Natural killer cell (primary cell): ENCODE results near the gene ABCC4. TPM values are rescaled to one million over a fixed set of nuclear protein-coding genes. Genes with fewer than 3 reads are reported as not detected.

Experiments
- ATAC-seq, 3 donors: fragments of 150-1000 bp in 2 of 3; fragments of 200-7000 bp in 1 of 3; cut with Tn5 transposase; 1 replicate in 1 of 3; 2 replicates in 2 of 3; pipeline ENCODE4 v1.10.0; 2021; ENCODE audit warnings: mild to moderate bottlenecking in 2 of 3, moderate library complexity in 2 of 3
- DNase-seq, 2 donors: peaks; one replicate each; pipeline versions ENCODE4 v3.0.0 to v3.0.0-alpha.2; 2013 to 2021; ENCODE audit warnings: mixed read lengths in 1 of 2
- H3K27ac ChIP-seq: one replicate; pipeline ENCODE4 v1.5.1; 2013; ENCODE audit warnings: mild to moderate bottlenecking, low read length
- H3K27me3 ChIP-seq: one replicate; pipeline ENCODE4 v1.6.1; 2013; ENCODE audit warnings: low read length; ENCODE audit not compliant: control insufficient read depth, insufficient read depth
- H3K36me3 ChIP-seq: one replicate; pipeline ENCODE4 v1.6.1; 2013; ENCODE audit warnings: low read length; ENCODE audit not compliant: control insufficient read depth, insufficient read depth
- H3K4me1 ChIP-seq: one replicate; pipeline ENCODE4 v1.6.1; 2013; ENCODE audit warnings: low read length; ENCODE audit not compliant: control insufficient read depth, insufficient read depth
- H3K4me3 ChIP-seq: one replicate; pipeline ENCODE4 v1.5.1; 2013; ENCODE audit warnings: low read length
- H3K9me3 ChIP-seq: one replicate; pipeline ENCODE4 v1.6.1; 2013; ENCODE audit warnings: low read length; ENCODE audit not compliant: control insufficient read depth, insufficient read depth
- H3K27ac Mint-ChIP-seq, 2 donors: one replicate each; pipeline ENCODE4 v1.8.0; 2022; ENCODE audit warnings: mild to moderate bottlenecking in 2 of 2, mixed read lengths in 2 of 2, moderate library complexity in 1 of 2
- H3K27me3 Mint-ChIP-seq, 2 donors: one replicate each; pipeline ENCODE4 v1.8.0; 2022; ENCODE audit warnings: low read depth in 2 of 2, mixed read lengths in 2 of 2
- H3K36me3 Mint-ChIP-seq: one replicate; pipeline ENCODE4 v1.8.0; 2022; ENCODE audit warnings: mixed read lengths
- H3K4me1 Mint-ChIP-seq, 2 donors: one replicate each; pipeline ENCODE4 v1.8.0; 2022; ENCODE audit warnings: mixed read lengths in 2 of 2
- H3K4me3 Mint-ChIP-seq: one replicate; pipeline ENCODE4 v1.8.0; 2022; ENCODE audit warnings: mild to moderate bottlenecking, moderate library complexity, mixed read lengths
- H3K9me3 Mint-ChIP-seq, 2 donors: one replicate each; pipeline ENCODE4 v1.8.0; 2022; ENCODE audit warnings: mixed read lengths in 2 of 2
- CTCF ChIP-seq: fragments of 200-600 bp; IDR thresholded peaks from one replicate; pipeline ENCODE4 v1.8.0; 2022; ENCODE audit warnings: antibody characterized with exemption
- WGBS: methylation state at CpG from one replicate; pipeline ENCODE4 v1.1.7; 2013; ENCODE audit warnings: missing lambda C conversion rate; ENCODE audit not compliant: insufficient coverage; 5-methylcytosine and 5-hydroxymethylcytosine counted together
- intact Hi-C: fragments of 100-400 bp; cut with micrococcal nuclease; formaldehyde crosslinking; loops from one replicate; pipeline ENCODE4 v1.14.2; 2022
- total RNA-seq, 4 donors: library from RNA; stranded (reverse); fragments of 120-200 nt in 1 of 4; gene quantifications; one replicate each; pipeline versions ENCODE4 v1.2.3 to v1.2.4, GENCODE V29; 2013 to 2022

Gene ABCC4
- total RNA-seq, 3 donors from 2014 or later (not counting 1 experiment from before 2014, with no cell fraction given), result 4.8 to 10.3 (median 6.5) TPM

GRCh38 chr13:95059306-95059705, 241.9 kb downstream of the ABCC4 start:
- Mint-ChIP-seq H3K27ac (no peak overlapping the region), H3K36me3 (peaks cover 6% of the 10 kb centered on the region), H3K4me1 (no peaks in the 10 kb centered on the region), H3K9me3 (no peaks in the 10 kb centered on the region), H3K27me3 (no peaks in the 10 kb centered on the region), H3K4me3 (no peak overlapping the region)
- Histone ChIP-seq H3K9me3 (no peaks in the 10 kb centered on the region), H3K4me3 (no peak overlapping the region), H3K36me3 (no peaks in the 10 kb centered on the region), H3K27ac (no peak overlapping the region), H3K4me1 (no peaks in the 10 kb centered on the region), H3K27me3 (no peaks in the 10 kb centered on the region)
- no peak for DNase-seq
- intact Hi-C loops, result no loop called here
- ATAC-seq, result no peak
- no peak for TF ChIP-seq CTCF
- WGBS, result 93% methylated on average over 8 of the region's 8 CpGs

- H3K27ac Mint-ChIP-seq, result no peak overlapping the region
- H3K9me3 Mint-ChIP-seq, result no peaks in the 10 kb centered on the region
- Histone ChIP-seq H3K27ac (no peak overlapping the region), H3K9me3 (no peaks in the 10 kb centered on the region), H3K36me3 (no peaks in the 10 kb centered on the region), H3K4me1 (no peaks in the 10 kb centered on the region), H3K4me3 (no peak overlapping the region), H3K27me3 (no peaks in the 10 kb centered on the region)
- H3K36me3 Mint-ChIP-seq, result peaks cover 6% of the 10 kb centered on the region
- TF ChIP-seq CTCF, result no peak
- H3K4me3 Mint-ChIP-seq, result no peak overlapping the region
- WGBS, result 91% methylated on average over 7 of the region's 7 CpGs
- ATAC-seq (no peak), DNase-seq (no peak)
- intact Hi-C loops, result no loop called here
- no peaks in the 10 kb centered on the region for H3K4me1 Mint-ChIP-seq
- no peaks in the 10 kb centered on the region for H3K27me3 Mint-ChIP-seq
Measured at GRCh38 chr13:95058680-95059079, 242.6 kb downstream of the ABCC4 start.

GRCh38 chr13:95056266-95056665, 245.0 kb downstream of the ABCC4 start:
- no peak overlapping the region for H3K4me3 ChIP-seq
- H3K4me3 Mint-ChIP-seq, result no peak overlapping the region
- no peak overlapping the region for H3K27ac Mint-ChIP-seq
- no peaks in the 10 kb centered on the region for H3K4me1 ChIP-seq
- intact Hi-C loops, result no loop called here
- no peaks in the 10 kb centered on the region for H3K9me3 Mint-ChIP-seq
- no peaks in the 10 kb centered on the region for H3K27me3 Mint-ChIP-seq
- H3K9me3 ChIP-seq, result no peaks in the 10 kb centered on the region
- no peak overlapping the region for H3K27ac ChIP-seq
- 85% methylated on average over 1 of the region's 1 CpG for WGBS
- TF ChIP-seq CTCF, result no peak
- H3K27me3 ChIP-seq, result no peaks in the 10 kb centered on the region
- DNase-seq (no peak), ATAC-seq (no peak)
- H3K36me3 ChIP-seq, result no peaks in the 10 kb centered on the region
- H3K4me1 Mint-ChIP-seq, result no peaks in the 10 kb centered on the region
- H3K36me3 Mint-ChIP-seq, result no peaks in the 10 kb centered on the region

GRCh38 chr13:95050800-95051615, 250.2 kb downstream of the ABCC4 start:
- ATAC-seq (no peak), DNase-seq (no peak)
- no peak overlapping the region for H3K27ac Mint-ChIP-seq
- no peaks in the 10 kb centered on the region for H3K27me3 ChIP-seq
- H3K9me3 Mint-ChIP-seq, result no peaks in the 10 kb centered on the region
- intact Hi-C loops, result no loop called here
- H3K36me3 Mint-ChIP-seq, result no peaks in the 10 kb centered on the region
- TF ChIP-seq CTCF, result no peak
- H3K4me3 Mint-ChIP-seq, result no peak overlapping the region
- no peak overlapping the region for H3K27ac ChIP-seq
- WGBS, result 53% methylated on average over 2 of the region's 3 CpGs
- H3K9me3 ChIP-seq, result no peaks in the 10 kb centered on the region
- no peaks in the 10 kb centered on the region for H3K4me1 Mint-ChIP-seq
- H3K36me3 ChIP-seq, result no peaks in the 10 kb centered on the region
- no peaks in the 10 kb centered on the region for H3K4me1 ChIP-seq
- H3K4me3 ChIP-seq, result no peak overlapping the region
- no peaks in the 10 kb centered on the region for H3K27me3 Mint-ChIP-seq
